Mucosa of descending colon (tissue), 3 donors: ENCODE results near the gene TIMM17A. TPM values are rescaled to one million over a fixed set of nuclear protein-coding genes. Genes with fewer than 3 reads are reported as not detected.

Experiments
- ATAC-seq: fragments of 200-7000 bp; cut with Tn5 transposase; one replicate; pipeline ENCODE4 v1.9.1; 2020; ENCODE audit warnings: mild to moderate bottlenecking, moderate library complexity
- DNase-seq, 3 donors: peaks; one replicate each; pipeline ENCODE4 v3.0.0-alpha.2; 2020
- H3K36me3 ChIP-seq: fragments of 200-600 bp; one replicate; pipeline ENCODE4 v1.8.0; 2021; ENCODE audit warnings: low read depth, mild to moderate bottlenecking
- H3K4me1 ChIP-seq: fragments of 200-600 bp; one replicate; pipeline ENCODE4 v1.8.0; 2021; ENCODE audit warnings: low read depth, mild to moderate bottlenecking
- H3K4me3 ChIP-seq: fragments of 200-600 bp; one replicate; pipeline ENCODE4 v1.8.0; 2021; ENCODE audit warnings: mild to moderate bottlenecking
- H3K9me3 ChIP-seq: fragments of 200-600 bp; one replicate; pipeline ENCODE4 v1.8.0; 2021; ENCODE audit warnings: mild to moderate bottlenecking
- intact Hi-C, 2 donors: fragments of 100-400 bp; cut with DNase I in 1 of 2; cut with micrococcal nuclease in 1 of 2; formaldehyde crosslinking; loops; one replicate each; pipeline versions ENCODE4 v1.11.0 to v1.11.1; 2022; cut with DNase I, micrococcal nuclease
- total RNA-seq, 3 donors: library from RNA; stranded (reverse); fragmentation: NEBNext Ultra II Directional in 2 of 3; extraction: Animal tissue kit (Norgen Biotek cat#: 25700) in 2 of 3; gene quantifications; one replicate each; pipeline versions ENCODE4 v1.2.1 to v1.2.4, GENCODE V29; 2021 to 2023
- TF ChIP-seq, protein P1 (sequence below): fragments of 200-600 bp; IDR thresholded peaks from one replicate; pipeline ENCODE4 v1.8.0; 2022; ENCODE audit warnings: antibody characterized with exemption, mild to moderate bottlenecking
- donor health status: DM: no; HTN: no; CAD: no; lungs with moderate emphysema.
- donor health status: DM: no; HTN: no; CAD: no.
- donor health status: DM: no; HTN: yes; CAD: no.

TIMM17A gene
- total RNA-seq, 3 donors from 2014 or later = 41.1 to 59.5 (median 49.9) TPM

DNA sequence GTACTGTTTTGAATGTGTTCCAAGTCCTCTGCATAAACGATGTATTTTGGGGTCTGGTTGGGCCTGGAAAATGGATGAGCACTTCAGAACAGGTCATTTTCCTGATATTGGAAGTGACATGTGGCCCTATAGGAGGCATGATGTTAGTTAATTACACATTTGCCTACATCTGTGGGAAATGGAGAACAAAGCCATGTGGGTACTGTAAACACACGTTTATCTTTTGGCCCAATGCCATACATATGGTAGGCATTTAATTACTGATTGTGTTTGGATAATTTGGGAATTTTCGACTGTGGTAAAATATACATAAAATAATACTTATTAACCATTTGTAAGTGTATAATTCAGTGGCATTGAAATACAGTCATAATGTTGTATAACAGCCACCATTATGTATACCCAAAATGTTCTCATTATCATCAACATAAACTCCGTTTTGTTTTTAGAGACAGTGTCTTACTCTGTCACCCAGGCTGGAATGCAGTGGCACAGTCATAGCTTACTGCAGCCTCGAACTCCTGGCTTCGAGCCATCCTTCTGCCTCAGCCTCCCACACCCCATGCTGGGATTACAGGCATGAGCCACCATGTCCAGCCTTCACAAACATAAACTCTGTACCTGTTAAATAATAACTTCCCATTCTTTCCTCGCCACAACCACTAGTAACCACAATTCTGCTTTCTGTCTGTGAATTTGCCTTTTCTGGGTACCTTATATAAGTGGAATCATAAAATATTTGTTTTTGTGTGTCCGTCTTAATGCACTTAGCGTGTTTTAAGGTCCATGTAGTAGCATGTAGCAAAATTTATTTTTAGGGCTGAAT is 15.2 kb downstream of the TIMM17A start:
- Histone ChIP-seq H3K4me3 (no peak overlapping the region), H3K4me1 (no peaks in the 10 kb centered on the region), H3K36me3 (no peaks in the 10 kb centered on the region), H3K9me3 (no peaks in the 10 kb centered on the region)
- ATAC-seq (no peak), DNase-seq (no peak)
- intact Hi-C loops = loop anchor here (5.0 kb wide), 2 partner anchors 88 to 93 kb away; no protein-coding TSS in a partner anchor
- TF ChIP-seq, protein P1, sequence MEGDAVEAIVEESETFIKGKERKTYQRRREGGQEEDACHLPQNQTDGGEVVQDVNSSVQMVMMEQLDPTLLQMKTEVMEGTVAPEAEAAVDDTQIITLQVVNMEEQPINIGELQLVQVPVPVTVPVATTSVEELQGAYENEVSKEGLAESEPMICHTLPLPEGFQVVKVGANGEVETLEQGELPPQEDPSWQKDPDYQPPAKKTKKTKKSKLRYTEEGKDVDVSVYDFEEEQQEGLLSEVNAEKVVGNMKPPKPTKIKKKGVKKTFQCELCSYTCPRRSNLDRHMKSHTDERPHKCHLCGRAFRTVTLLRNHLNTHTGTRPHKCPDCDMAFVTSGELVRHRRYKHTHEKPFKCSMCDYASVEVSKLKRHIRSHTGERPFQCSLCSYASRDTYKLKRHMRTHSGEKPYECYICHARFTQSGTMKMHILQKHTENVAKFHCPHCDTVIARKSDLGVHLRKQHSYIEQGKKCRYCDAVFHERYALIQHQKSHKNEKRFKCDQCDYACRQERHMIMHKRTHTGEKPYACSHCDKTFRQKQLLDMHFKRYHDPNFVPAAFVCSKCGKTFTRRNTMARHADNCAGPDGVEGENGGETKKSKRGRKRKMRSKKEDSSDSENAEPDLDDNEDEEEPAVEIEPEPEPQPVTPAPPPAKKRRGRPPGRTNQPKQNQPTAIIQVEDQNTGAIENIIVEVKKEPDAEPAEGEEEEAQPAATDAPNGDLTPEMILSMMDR = no peak

DNA sequence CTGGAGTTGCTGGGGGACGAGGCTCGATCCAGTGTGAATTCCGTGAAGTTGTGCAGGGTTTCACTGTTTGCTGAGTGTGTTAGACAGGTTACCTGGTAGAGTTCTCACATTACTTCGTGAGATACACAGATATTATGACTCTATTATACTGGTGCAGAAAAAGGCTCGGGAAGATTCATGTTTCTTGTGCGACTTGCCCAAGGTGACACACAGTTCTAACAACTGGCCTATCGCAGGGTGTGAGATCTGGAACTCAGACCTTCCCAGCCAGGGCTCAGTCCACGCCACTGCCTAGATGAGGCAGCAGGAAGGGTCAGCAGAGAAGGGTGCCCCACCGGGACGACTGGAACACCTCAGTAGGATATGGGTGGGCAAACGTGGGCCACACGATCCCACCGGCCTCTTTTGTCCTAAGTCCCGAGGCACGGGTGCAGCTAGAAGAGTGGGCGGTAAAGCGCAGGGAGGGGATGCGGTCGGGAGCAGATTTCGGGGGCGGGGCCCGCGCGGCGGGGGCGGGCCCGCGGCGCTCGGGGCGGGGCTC is 26.8 kb downstream of the TIMM17A start:
- TF ChIP-seq, protein P1 = no peak
- peak; percentile 83 to 91 (median 90) for DNase-seq
- peak overlapping the region; percentile 99 for H3K4me3 ChIP-seq
- intact Hi-C loops = no loop called here
- no peaks in the 10 kb centered on the region for H3K36me3 ChIP-seq
- peak; percentile 11 for ATAC-seq
- peaks cover 4% of the 10 kb centered on the region for H3K4me1 ChIP-seq
- no peaks in the 10 kb centered on the region for H3K9me3 ChIP-seq

DNA sequence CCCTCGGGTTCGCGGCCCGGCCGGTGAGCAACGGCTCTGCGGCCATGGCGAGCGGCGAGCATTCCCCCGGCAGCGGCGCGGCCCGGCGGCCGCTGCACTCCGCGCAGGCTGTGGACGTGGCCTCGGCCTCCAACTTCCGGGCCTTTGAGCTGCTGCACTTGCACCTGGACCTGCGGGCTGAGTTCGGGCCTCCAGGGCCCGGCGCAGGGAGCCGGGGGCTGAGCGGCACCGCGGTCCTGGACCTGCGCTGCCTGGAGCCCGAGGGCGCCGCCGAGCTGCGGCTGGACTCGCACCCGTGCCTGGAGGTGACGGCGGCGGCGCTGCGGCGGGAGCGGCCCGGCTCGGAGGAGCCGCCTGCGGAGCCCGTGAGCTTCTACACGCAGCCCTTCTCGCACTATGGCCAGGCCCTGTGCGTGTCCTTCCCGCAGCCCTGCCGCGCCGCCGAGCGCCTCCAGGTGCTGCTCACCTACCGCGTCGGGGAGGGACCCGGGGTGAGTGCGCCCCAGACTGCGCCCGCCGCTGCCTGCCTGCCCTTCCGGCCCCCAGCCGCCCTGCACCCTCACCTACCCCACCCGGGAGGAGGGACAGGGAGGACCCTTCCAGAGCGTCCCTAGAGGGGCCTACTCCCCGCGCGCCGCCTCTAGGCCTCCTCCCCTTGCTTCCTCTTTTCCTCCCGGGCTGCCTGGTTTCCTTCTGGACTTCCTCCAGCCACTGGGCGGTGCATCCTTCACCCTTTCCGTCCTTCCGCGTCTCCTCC is 27.5 kb downstream of the TIMM17A start, which contains the start of gene RNPEP:
Gene RNPEP (plus strand): TSS at position 26 of the 757 bp plus-strand sequence. CDS start 19 bp downstream, at position 45.
- peak; percentile 90 for ATAC-seq
- intact Hi-C loops = no loop called here
- peak within 1 kb of the TSS; percentile 99 for H3K4me3 ChIP-seq

DNA sequence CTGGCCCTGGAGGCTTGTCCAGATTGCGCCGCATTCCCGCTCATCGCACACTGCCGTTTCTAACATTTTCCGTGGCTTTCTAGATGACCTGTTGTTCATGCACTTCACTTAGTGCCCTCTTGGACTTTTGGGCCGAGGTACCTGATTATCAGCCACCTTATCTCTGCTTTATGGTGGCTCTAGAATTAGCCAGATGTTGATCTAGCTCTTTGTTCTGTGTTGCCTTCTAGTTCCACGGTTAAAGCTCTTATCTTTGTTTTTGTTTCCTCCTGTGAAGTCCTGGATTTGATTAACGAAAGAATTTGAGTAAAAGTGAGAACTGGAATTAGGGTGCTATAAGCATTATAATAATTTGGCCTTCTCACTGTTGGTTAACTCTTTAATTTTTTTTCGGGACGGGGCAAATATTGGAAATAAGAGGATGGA is 28.1 kb downstream of the TIMM17A start:
- DNase-seq (no peak), ATAC-seq (no peak)
- Histone ChIP-seq H3K9me3 (no peaks in the 10 kb centered on the region), H3K4me3 (peak overlapping the region; percentile 99), H3K4me1 (peaks cover 4% of the 10 kb centered on the region), H3K36me3 (no peaks in the 10 kb centered on the region)
- TF ChIP-seq, protein P1 = no peak
- intact Hi-C loops = no loop called here

More for the DNA sequence above, 27.5 kb downstream of the TIMM17A start, which contains the start of gene RNPEP:
- Histone ChIP-seq H3K9me3 (no peaks in the 10 kb centered on the region), H3K4me1 (peaks cover 4% of the 10 kb centered on the region), H3K36me3 (no peaks in the 10 kb centered on the region)
- DNase-seq = peak; percentile 79 to 85 (median 80)
- TF ChIP-seq, protein P1 = no peak

DNA sequence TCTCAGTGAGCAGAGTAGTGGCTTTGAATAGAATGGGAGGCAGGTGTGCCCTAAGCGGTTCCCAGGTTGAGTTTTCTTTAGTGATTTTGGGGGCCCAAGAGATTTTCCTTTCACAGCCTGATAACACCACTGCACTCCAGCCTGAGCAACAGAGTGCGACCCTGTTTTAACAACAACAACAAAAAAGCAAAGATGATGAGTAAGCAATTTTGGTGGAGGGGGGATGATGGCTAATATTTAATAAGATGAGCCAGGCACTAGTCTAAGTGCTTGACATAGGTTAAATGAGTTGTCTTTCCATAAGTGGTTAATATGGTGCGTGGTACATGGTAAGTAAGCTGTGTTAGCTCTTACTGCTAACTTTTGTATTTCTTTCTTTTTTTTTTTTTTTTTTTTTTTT is 29.1 kb downstream of the TIMM17A start:
- H3K9me3 ChIP-seq = no peaks in the 10 kb centered on the region
- no peak for DNase-seq
- TF ChIP-seq, protein P1 = no peak
- H3K4me1 ChIP-seq = peaks cover 4% of the 10 kb centered on the region
- H3K36me3 ChIP-seq = no peaks in the 10 kb centered on the region
- no peak overlapping the region for H3K4me3 ChIP-seq
- intact Hi-C loops = no loop called here
- ATAC-seq = no peak
